GM13977 (cell line): ENCODE measurements around the gene IKZF3.
A peak's percentile ranks its signal among the peaks of the same experiment; 100 is the strongest.
"Not testable (repeated sequence)": the region's sequence is repeated elsewhere in the genome, so short reads cannot be mapped to it uniquely, and the experiment has no call there.

ENCODE experiments used
- DNase-seq: peaks from one replicate; pipeline ENCODE4 v3.0.0; 2012; ENCODE audit warnings: low spot score
- CTCF ChIP-seq: IDR thresholded peaks from 2 replicates; pipeline ENCODE4 v1.5.1; 2012; ENCODE audit warnings: mild to moderate bottlenecking, control low read depth; ENCODE audit not compliant: insufficient read depth; ENCODE audit errors: extremely low read depth, missing control alignments
- in situ Hi-C: fragments of 300-500 bp; cut with MboI; formaldehyde crosslinking; loops from one replicate; pipeline ENCODE4 v1.12.0; 2022; ENCODE audit warnings: low sequenced_read_pairs, low pct_unique_long_range_greater_than_20kb, mixed read lengths, inconsistent platforms; ENCODE audit not compliant: unreplicated experiment

IKZF3 gene

GRCh38 chr17:39863918-39864746 lies at the start of gene IKZF3:
Gene IKZF3 (minus strand): TSS chr17:39864312. CDS start chr17:39864126, 186 bp downstream.
- in situ Hi-C loops = loop anchor here (5.0 kb wide), 1 partner anchor 97 kb away; no protein-coding TSS in a partner anchor
- peak; percentile 73 for DNase-seq
- peak; percentile 80 for TF ChIP-seq CTCF

GRCh38 chr17:39908789-39909352 lies 44.8 kb upstream of the IKZF3 start:
- no peak for TF ChIP-seq CTCF
- no peak for DNase-seq
- in situ Hi-C loops = no loop called here

- in situ Hi-C loops = no loop called here
- no peak for TF ChIP-seq CTCF
- DNase-seq = no peak
These were observed 40.8 kb upstream of the IKZF3 start for GRCh38 chr17:39904990-39905288.

- no peak for DNase-seq
- TF ChIP-seq CTCF = no peak
- in situ Hi-C loops = no loop called here
These were observed 39.2 kb upstream of the IKZF3 start for GRCh38 chr17:39903158-39903884.

- DNase-seq, in situ Hi-C loops: not testable (repeated sequence)
These were observed 37.9 kb upstream of the IKZF3 start for GRCh38 chr17:39902027-39902426.

GRCh38 chr17:39899215-39899614 lies 35.1 kb upstream of the IKZF3 start:
- DNase-seq = no peak
- no peak for TF ChIP-seq CTCF

GRCh38 chr17:39898088-39898487 lies 34.0 kb upstream of the IKZF3 start:
- in situ Hi-C loops = no loop called here
- no peak for DNase-seq
- no peak for TF ChIP-seq CTCF

More at GRCh38 chr17:39899215-39899614, 35.1 kb upstream of the IKZF3 start:
- in situ Hi-C loops = no loop called here
